Lower lobe of right lung (tissue), 2 donors: ENCODE data around the gene PCDHA1. TPM values are rescaled to one million over a fixed set of nuclear protein-coding genes. Genes with fewer than 3 reads are reported as not detected.

ENCODE experiments used
- ATAC-seq, 2 donors: fragments of 200-7000 bp; cut with Tn5 transposase; one replicate each; pipeline ENCODE4 v1.9.1; 2020 to 2022; ENCODE audit warnings: mild to moderate bottlenecking in 2 of 2, moderate library complexity in 2 of 2
- DNase-seq: peaks from one replicate; pipeline ENCODE4 v3.0.0-alpha.2; 2020
- H3K27ac ChIP-seq: fragments of 200-600 bp; one replicate; pipeline ENCODE4 v1.8.0; 2022
- H3K27me3 ChIP-seq: fragments of 200-600 bp; one replicate; pipeline ENCODE4 v1.8.0; 2022; ENCODE audit warnings: low read depth
- H3K36me3 ChIP-seq: fragments of 200-600 bp; one replicate; pipeline ENCODE4 v1.8.0; 2022; ENCODE audit warnings: mild to moderate bottlenecking
- H3K4me1 ChIP-seq: fragments of 200-600 bp; one replicate; pipeline ENCODE4 v1.8.0; 2022
- H3K4me3 ChIP-seq: fragments of 200-600 bp; one replicate; pipeline ENCODE4 v1.8.0; 2022; ENCODE audit warnings: mild to moderate bottlenecking
- H3K9me3 ChIP-seq: fragments of 200-600 bp; one replicate; pipeline ENCODE4 v1.8.0; 2022
- CTCF ChIP-seq: fragments of 200-600 bp; IDR thresholded peaks from one replicate; pipeline ENCODE4 v1.8.0; 2022; ENCODE audit warnings: antibody characterized with exemption, mild to moderate bottlenecking
- intact Hi-C: fragments of 100-400 bp; cut with DNase I; formaldehyde crosslinking; loops from one replicate; pipeline ENCODE4 v1.11.0; 2022
- total RNA-seq: library from RNA; stranded (reverse); fragmentation: NEBNext Ultra II Directional; extraction: Animal tissue kit (Norgen Biotek cat#: 25700); gene quantifications from one replicate; pipeline ENCODE4 v1.2.1, GENCODE V29; 2021
- donor health status: DM: no; HTN: yes; CAD: no; lungs with severe emphysema.

The PCDHA1 gene
- total RNA-seq, 1 donor from 2014 or later: not detected

- H3K4me3 ChIP-seq: peak overlapping the region; percentile 54
- H3K36me3 ChIP-seq: no peaks in the 10 kb centered on the region
- no peaks in the 10 kb centered on the region for H3K9me3 ChIP-seq
- H3K27me3 ChIP-seq: peaks cover 6% of the 10 kb centered on the region
- TF ChIP-seq CTCF: no peak
- DNase-seq: no peak
- H3K27ac ChIP-seq: no peak overlapping the region
- intact Hi-C loops: no loop called here
- no peaks in the 10 kb centered on the region for H3K4me1 ChIP-seq
- ATAC-seq: peak; percentile 43 to 46
These were observed 265.6 kb downstream of the PCDHA1 start for GRCh38 chr5:141051521-141051866.

Other genes starting within 250 kb of the PCDHA1 start
- gene EIF4EBP3, start 238.5 kb upstream of the PCDHA1 start, total RNA-seq: 19.3 TPM
- 21.4 TPM for gene SRA1, start 228.7 kb upstream of the PCDHA1 start, total RNA-seq
- gene APBB3, start 221.5 kb upstream of the PCDHA1 start, total RNA-seq: 25.1 TPM
- gene SLC35A4, start 221.3 kb upstream of the PCDHA1 start, total RNA-seq: 71.8 TPM
- 165 TPM for gene CD14, start 153.0 kb upstream of the PCDHA1 start, total RNA-seq
- gene TMCO6, start 146.7 kb upstream of the PCDHA1 start, total RNA-seq: 12.3 TPM
- 53.3 TPM for gene NDUFA2, start 138.5 kb upstream of the PCDHA1 start, total RNA-seq
- 78.5 TPM for gene IK, start 138.3 kb upstream of the PCDHA1 start, total RNA-seq
- 22.4 TPM for gene WDR55, start 121.2 kb upstream of the PCDHA1 start, total RNA-seq
- gene DND1, start 112.6 kb upstream of the PCDHA1 start, total RNA-seq: 1.2 TPM
- 44.5 TPM for gene HARS1, start 94.8 kb upstream of the PCDHA1 start, total RNA-seq
- gene HARS2, start 94.7 kb upstream of the PCDHA1 start, total RNA-seq: 27.6 TPM
- 42.9 TPM for gene ZMAT2, start 85.7 kb upstream of the PCDHA1 start, total RNA-seq
- gene PCDHA2, start 8.7 kb downstream of the PCDHA1 start, total RNA-seq: not detected
- 0.77 TPM for gene PCDHA3, start 14.9 kb downstream of the PCDHA1 start, total RNA-seq
- gene PCDHA4, start 20.9 kb downstream of the PCDHA1 start, total RNA-seq: 0.59 TPM
- 0.18 TPM for gene PCDHA5, start 35.5 kb downstream of the PCDHA1 start, total RNA-seq
- 0.50 TPM for gene PCDHA6, start 41.8 kb downstream of the PCDHA1 start, total RNA-seq
- gene PCDHA7, start 48.1 kb downstream of the PCDHA1 start, total RNA-seq: 0.15 TPM
- gene PCDHA8, start 55.0 kb downstream of the PCDHA1 start, total RNA-seq: 0.38 TPM
- 0.32 TPM for gene PCDHA9, start 62.2 kb downstream of the PCDHA1 start, total RNA-seq
- 1.5 TPM for gene PCDHA10, start 69.8 kb downstream of the PCDHA1 start, total RNA-seq
- 0.38 TPM for gene PCDHA11, start 82.8 kb downstream of the PCDHA1 start, total RNA-seq
- 6.6 TPM for gene PCDHA12, start 89.2 kb downstream of the PCDHA1 start, total RNA-seq
- 0.97 TPM for gene PCDHA13, start 96.0 kb downstream of the PCDHA1 start, total RNA-seq
- gene PCDHAC1, start 140.2 kb downstream of the PCDHA1 start, total RNA-seq: 3.1 TPM
- gene PCDHAC2, start 180.3 kb downstream of the PCDHA1 start, total RNA-seq: 5.8 TPM